H9 (cell line): ENCODE measurements around the gene RPS6KB2. TPM values are rescaled to one million over a fixed set of nuclear protein-coding genes. Genes with fewer than 3 reads are reported as not detected.

Experiments used
- DNase-seq: peaks from one replicate; pipeline ENCODE4 v3.0.0-alpha.2; 2017
- H2AFZ ChIP-seq: one replicate; pipeline ENCODE4 v1.6.1; 2013; ENCODE audit warnings: mild to moderate bottlenecking, low read length, control low read depth, moderate library complexity
- H2AK5ac ChIP-seq: 2 replicates; pipeline ENCODE4 v1.6.1; 2013; ENCODE audit warnings: low read length, control low read depth, mixed read lengths; ENCODE audit not compliant: insufficient read length
- H2BK120ac ChIP-seq: one replicate; pipeline ENCODE4 v1.6.1; 2013; ENCODE audit warnings: low read depth, mild to moderate bottlenecking, low read length, control low read depth, inconsistent platforms; ENCODE audit not compliant: poor library complexity, severe bottlenecking
- H2BK12ac ChIP-seq: 2 replicates; pipeline ENCODE4 v1.6.1; 2013; ENCODE audit warnings: low read length, control low read depth, mixed read lengths, low read depth; ENCODE audit not compliant: insufficient read length
- H2BK15ac ChIP-seq: 2 replicates; pipeline ENCODE4 v1.6.1; 2013; ENCODE audit warnings: low read depth, low read length, control low read depth
- H2BK20ac ChIP-seq: one replicate; pipeline ENCODE4 v1.6.1; 2013; ENCODE audit warnings: low read depth, mild to moderate bottlenecking, low read length, control low read depth, inconsistent platforms; ENCODE audit not compliant: poor library complexity, severe bottlenecking
- H2BK5ac ChIP-seq: 2 replicates; pipeline ENCODE4 v1.6.1; 2013; ENCODE audit warnings: low read length, control low read depth, mixed read lengths; ENCODE audit not compliant: insufficient read length
- H3K14ac ChIP-seq: 2 replicates; pipeline ENCODE4 v1.6.1; 2013; ENCODE audit warnings: low read length, control low read depth; ENCODE audit not compliant: insufficient read depth
- H3K18ac ChIP-seq: 2 replicates; pipeline ENCODE4 v1.6.1; 2013; ENCODE audit warnings: low read depth, mild to moderate bottlenecking, mixed read lengths, low read length, control low read depth; ENCODE audit not compliant: insufficient read length
- H3K23ac ChIP-seq: 2 replicates; pipeline ENCODE4 v1.6.1; 2013; ENCODE audit warnings: low read length, control low read depth, mixed read lengths, low read depth; ENCODE audit not compliant: insufficient read length
- H3K23me2 ChIP-seq: 2 replicates; pipeline ENCODE4 v1.6.1; 2013; ENCODE audit warnings: low read depth, mild to moderate bottlenecking, mixed read lengths, low read length, control low read depth; ENCODE audit not compliant: insufficient read length, poor library complexity, severe bottlenecking
- H3K27ac ChIP-seq: 2 replicates; pipeline ENCODE4 v1.5.1; 2013; ENCODE audit warnings: low read length, control low read depth, mixed read lengths, low read depth; ENCODE audit not compliant: insufficient read length
- H3K27me3 ChIP-seq: 2 replicates; pipeline ENCODE4 v1.6.1; 2013; ENCODE audit warnings: low read length, control low read depth, inconsistent platforms; ENCODE audit not compliant: insufficient read depth
- H3K4ac ChIP-seq: 2 replicates; pipeline ENCODE4 v1.6.1; 2013; ENCODE audit warnings: low read depth, mild to moderate bottlenecking, control low read depth, inconsistent platforms, low read length, moderate library complexity
- H3K4me1 ChIP-seq: 2 replicates; pipeline ENCODE4 v1.6.1; 2013; ENCODE audit warnings: low read length, control low read depth, inconsistent platforms; ENCODE audit not compliant: insufficient read depth
- H3K4me2 ChIP-seq: 2 replicates; pipeline ENCODE4 v1.6.1; 2013; ENCODE audit warnings: low read length, control low read depth, mixed read lengths; ENCODE audit not compliant: insufficient read length, insufficient read depth
- H3K56ac ChIP-seq: 2 replicates; pipeline ENCODE4 v1.6.1; 2013; ENCODE audit warnings: low read depth, mild to moderate bottlenecking, mixed read lengths, low read length, control low read depth; ENCODE audit not compliant: insufficient read length
- H3K79me1 ChIP-seq: 2 replicates; pipeline ENCODE4 v1.6.1; 2013; ENCODE audit warnings: low read depth, mild to moderate bottlenecking, moderate library complexity, low read length, control low read depth, inconsistent platforms; ENCODE audit not compliant: insufficient read depth, poor library complexity, severe bottlenecking
- H3K79me2 ChIP-seq: 2 replicates; pipeline ENCODE4 v1.6.1; 2013; ENCODE audit warnings: low read length, control low read depth, inconsistent platforms; ENCODE audit not compliant: insufficient read depth
- H3K9ac ChIP-seq: 2 replicates; pipeline ENCODE4 v1.6.1; 2013; ENCODE audit warnings: low read length, control low read depth, mixed read lengths; ENCODE audit not compliant: insufficient read length; ENCODE audit errors: extremely low read depth
- H3K9me3 ChIP-seq: one replicate; pipeline ENCODE4 v1.6.1; 2013; ENCODE audit warnings: low read depth, low read length, inconsistent platforms; ENCODE audit not compliant: control insufficient read depth
- H3T11ph ChIP-seq: one replicate; pipeline ENCODE4 v1.6.1; 2013; ENCODE audit warnings: mild to moderate bottlenecking, low read length, control low read depth, inconsistent platforms
- H4K20me1 ChIP-seq: one replicate; pipeline ENCODE4 v1.6.1; 2013; ENCODE audit not compliant: control insufficient read depth, insufficient read length, insufficient read depth
- H4K5ac ChIP-seq: 2 replicates; pipeline ENCODE4 v1.6.1; 2013; ENCODE audit warnings: low read depth, mild to moderate bottlenecking, mixed read lengths, low read length, control low read depth; ENCODE audit not compliant: insufficient read length
- H4K8ac ChIP-seq: replicated peaks from 2 replicates; pipeline ENCODE4 v1.6.1; 2013; ENCODE audit warnings: low read length, control low read depth, mixed read lengths, low read depth; ENCODE audit not compliant: insufficient read length
- H4K91ac ChIP-seq: 2 replicates; pipeline ENCODE4 v1.6.1; 2013; ENCODE audit warnings: low read depth, mild to moderate bottlenecking, moderate library complexity, mixed read lengths, low read length, control low read depth; ENCODE audit not compliant: insufficient read length
- H3K27ac Mint-ChIP-seq, 3 experiments: 2 replicates in 2 of 3; 3 replicates in 1 of 3; pipeline ENCODE4 v1.8.0; 2020 to 2021; ENCODE audit warnings: mixed read lengths in 3 of 3, mild to moderate bottlenecking in 1 of 3, moderate library complexity in 1 of 3
- H3K27me3 Mint-ChIP-seq: 2 replicates; pipeline ENCODE4 v1.8.0; 2021; ENCODE audit warnings: low read depth, mild to moderate bottlenecking, moderate library complexity, mixed read lengths
- H3K36me3 Mint-ChIP-seq, 3 experiments: 2 replicates in 2 of 3; 3 replicates in 1 of 3; pipeline ENCODE4 v1.8.0; 2020 to 2021; ENCODE audit warnings: low read depth in 3 of 3, mixed read lengths in 3 of 3; ENCODE audit not compliant: insufficient read depth in 1 of 3
- H3K4me1 Mint-ChIP-seq, 2 experiments: 2 replicates each; pipeline ENCODE4 v1.8.0; 2020; ENCODE audit warnings: mixed read lengths in 2 of 2
- H3K4me3 Mint-ChIP-seq, 2 experiments: 2 replicates in 1 of 2; 3 replicates in 1 of 2; pipeline ENCODE4 v1.8.0; 2020 to 2021; ENCODE audit warnings: mild to moderate bottlenecking in 2 of 2, mixed read lengths in 2 of 2, moderate library complexity in 1 of 2
- H3K9me3 Mint-ChIP-seq, 2 experiments: 2 replicates in 1 of 2; 3 replicates in 1 of 2; pipeline ENCODE4 v1.8.0; 2020; ENCODE audit warnings: mild to moderate bottlenecking in 2 of 2, mixed read lengths in 2 of 2, moderate library complexity in 1 of 2
- WGBS: extraction: QIAGEN DNeasy Blood & Tissue Kit; methylation state at CpG from one replicate; pipeline ENCODE4 v1.1.7; 2013; ENCODE audit warnings: missing lambda C conversion rate, low lambda C conversion rate, mixed read lengths; ENCODE audit not compliant: insufficient read length; ENCODE audit errors: extremely low coverage; 5-methylcytosine and 5-hydroxymethylcytosine counted together
- total RNA-seq: library from RNA; stranded (reverse); gene quantifications from 2 replicates; pipeline ENCODE4 v1.2.1, GENCODE V29; 2021
- TF ChIP-seq, protein P1 (sequence below): fragments of 200-600 bp; sonication (generic); conservative IDR thresholded peaks from 3 replicates; pipeline ENCODE4 v1.8.0; 2021; ENCODE audit warnings: antibody characterized with exemption, mild to moderate bottlenecking

Gene RPS6KB2
- total RNA-seq, 1 experiment from 2014 or later: 51.7 TPM

DNA sequence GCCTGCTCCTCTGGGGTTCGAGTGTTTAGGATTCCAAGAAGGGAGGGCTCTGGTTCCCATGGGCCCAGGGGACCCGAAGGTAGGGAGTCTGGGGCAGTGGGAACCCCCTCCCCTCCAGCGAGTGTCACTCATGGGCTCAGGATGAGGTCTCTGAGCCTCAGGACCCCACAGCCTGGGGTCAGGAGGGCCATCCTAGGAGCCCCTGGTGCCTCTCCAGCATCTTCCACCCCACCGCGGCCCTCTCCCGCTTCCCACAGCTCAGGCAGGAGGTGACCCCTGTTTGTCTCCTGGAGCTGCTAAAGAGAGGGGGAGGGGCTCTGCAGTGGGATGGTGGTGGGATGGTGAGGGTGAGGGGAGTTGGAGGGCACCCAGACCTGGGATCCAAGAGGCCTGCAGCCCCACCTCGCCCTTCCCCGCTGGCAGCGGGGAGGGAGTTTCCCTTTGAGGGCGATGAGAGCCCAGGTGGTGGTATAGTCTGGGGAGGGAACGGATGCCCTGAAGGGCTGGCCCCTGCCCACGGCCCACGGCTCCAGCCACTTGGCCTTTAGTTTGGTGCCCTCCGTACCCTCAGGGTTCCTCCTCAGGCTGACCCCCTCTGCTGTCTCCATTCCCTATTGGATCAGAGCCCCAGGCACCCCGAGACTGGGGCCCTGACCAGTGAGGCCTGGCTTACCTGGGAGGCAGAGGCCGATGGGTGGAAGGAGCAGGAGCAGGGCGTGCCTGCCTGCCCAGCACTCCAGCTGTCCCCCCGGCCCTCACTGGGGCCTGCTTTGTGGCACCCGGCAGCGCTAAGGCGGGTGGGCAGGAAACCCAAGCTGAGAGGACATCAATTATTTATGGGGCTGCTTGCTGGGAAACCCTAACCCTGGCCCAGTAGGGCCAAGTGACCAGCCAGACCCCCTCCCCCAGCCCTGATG is 25.8 kb downstream of the RPS6KB2 start:
- Histone ChIP-seq H2BK5ac (no peak overlapping the region), H3K18ac (no peak overlapping the region), H2BK12ac (no peak overlapping the region), H4K8ac (no peak overlapping the region), H3K4me2 (no peak overlapping the region), H3K27ac (no peak overlapping the region), H2BK15ac (no peak overlapping the region), H2AFZ (no peak overlapping the region), H3K23ac (no peak overlapping the region), H3K9me3 (no peaks in the 10 kb centered on the region), H3K14ac (no peak overlapping the region), H4K91ac (no peak overlapping the region), H3K79me2 (no peaks in the 10 kb centered on the region), H3K56ac (no peak overlapping the region), H3K23me2 (peaks cover 5% of the 10 kb centered on the region), H3K79me1 (no peaks in the 10 kb centered on the region), H3K27me3 (no peaks in the 10 kb centered on the region), H3K4me1 (no peaks in the 10 kb centered on the region), H4K20me1 (no peaks in the 10 kb centered on the region), H3K9ac (no peak overlapping the region), H4K5ac (no peak overlapping the region), H2AK5ac (no peak overlapping the region), H2BK20ac (no peak overlapping the region), H3K4ac (no peak overlapping the region), H2BK120ac (no peak overlapping the region), H3T11ph (no peak overlapping the region)
- TF ChIP-seq, protein P1, sequence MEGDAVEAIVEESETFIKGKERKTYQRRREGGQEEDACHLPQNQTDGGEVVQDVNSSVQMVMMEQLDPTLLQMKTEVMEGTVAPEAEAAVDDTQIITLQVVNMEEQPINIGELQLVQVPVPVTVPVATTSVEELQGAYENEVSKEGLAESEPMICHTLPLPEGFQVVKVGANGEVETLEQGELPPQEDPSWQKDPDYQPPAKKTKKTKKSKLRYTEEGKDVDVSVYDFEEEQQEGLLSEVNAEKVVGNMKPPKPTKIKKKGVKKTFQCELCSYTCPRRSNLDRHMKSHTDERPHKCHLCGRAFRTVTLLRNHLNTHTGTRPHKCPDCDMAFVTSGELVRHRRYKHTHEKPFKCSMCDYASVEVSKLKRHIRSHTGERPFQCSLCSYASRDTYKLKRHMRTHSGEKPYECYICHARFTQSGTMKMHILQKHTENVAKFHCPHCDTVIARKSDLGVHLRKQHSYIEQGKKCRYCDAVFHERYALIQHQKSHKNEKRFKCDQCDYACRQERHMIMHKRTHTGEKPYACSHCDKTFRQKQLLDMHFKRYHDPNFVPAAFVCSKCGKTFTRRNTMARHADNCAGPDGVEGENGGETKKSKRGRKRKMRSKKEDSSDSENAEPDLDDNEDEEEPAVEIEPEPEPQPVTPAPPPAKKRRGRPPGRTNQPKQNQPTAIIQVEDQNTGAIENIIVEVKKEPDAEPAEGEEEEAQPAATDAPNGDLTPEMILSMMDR: no peak
- Mint-ChIP-seq H3K27me3 (peaks cover 14% of the 10 kb centered on the region), H3K4me3 (no peak overlapping the region), H3K27ac (peak overlapping the region in 1 of 3 experiments; percentile 72; a peak in 1 of 7 replicates), H3K9me3 (no peaks in the 10 kb centered on the region; a peak in 1 of 5 replicates), H3K4me1 (0 out of 4 replicates have a peak, but pooled peaks cover 0 to 4% of the 10 kb centered on the region in 2 experiments), H3K36me3 (no peaks in the 10 kb centered on the region; a peak in 1 of 7 replicates)
- no CpG with 5 or more reads among the region's 21 CpGs for WGBS
- DNase-seq: no peak
